ENCODE measurements around the gene UBR4. TPM values are rescaled to one million over a fixed set of nuclear protein-coding genes. Genes with fewer than 3 reads are reported as not detected.

Gene UBR4
- total RNA-seq, 4 donors from 2014 or later: 140 to 418 (median 223) TPM

GRCh38 chr1:19088717-19089442, 121.2 kb downstream of the UBR4 start:
- 94 to 100% methylated on average over 1 to 12 of the region's 12 CpGs for WGBS, 2 donors (ENCODE audit: low coverage in 1 of 2)
- Histone ChIP-seq H3K4me1 (peaks cover 0 to 13% (median 0%) of the 10 kb centered on the region in 4 donors), H3K27ac (no peak overlapping the region), H3K27me3 (no peaks in the 10 kb centered on the region), H3K4me3 (no peak overlapping the region), H3K36me3 (peaks cover 0 to 75% (median 40%) of the 10 kb centered on the region in 4 donors), H3K9me3 (no peaks in the 10 kb centered on the region)
- in situ Hi-C loops (cut with MboI; ENCODE audit: low pct_ligation_motif_present in 1 of 4, low pct_unique_long_range_greater_than_20kb in 1 of 4, low sequenced_read_pairs in 3 of 4): no loop called here
- intact Hi-C loops (cut with DNase I; ENCODE audit: low total_unique reads): no loop called here
- DNase-seq: no peak
- TF ChIP-seq POLR2AphosphoS5 (IDR thresholded peaks at IDR 0.05) (no peak), EP300 (IDR thresholded peaks at IDR 0.05; ENCODE audit: low read depth) (no peak), POLR2A (IDR thresholded peaks at IDR 0.05) (no peak)

GRCh38 chr1:19087737-19088594, 122.1 kb downstream of the UBR4 start:
- no peak for TF ChIP-seq POLR2A (IDR thresholded peaks at IDR 0.05)
- Histone ChIP-seq H3K27me3 (no peaks in the 10 kb centered on the region), H3K36me3 (peaks cover 0 to 75% (median 37%) of the 10 kb centered on the region in 4 donors), H3K4me1 (peaks cover 0 to 13% (median 0%) of the 10 kb centered on the region in 4 donors), H3K9me3 (no peaks in the 10 kb centered on the region), H3K27ac (no peak overlapping the region), H3K4me3 (no peak overlapping the region)
- in situ Hi-C loops (cut with MboI; ENCODE audit: low pct_ligation_motif_present in 1 of 4, low pct_unique_long_range_greater_than_20kb in 1 of 4, low sequenced_read_pairs in 3 of 4): no loop called here
- 67 to 81% methylated on average over 3 to 9 of the region's 9 CpGs for WGBS, 2 donors (ENCODE audit: low coverage in 1 of 2)
- DNase-seq: no peak
- intact Hi-C loops (cut with DNase I; ENCODE audit: low total_unique reads): no loop called here

GRCh38 chr1:19087017-19087736, 122.9 kb downstream of the UBR4 start:
- no peaks in the 10 kb centered on the region for H3K9me3 ChIP-seq
- H3K27ac ChIP-seq: peak overlapping the region in 1 of 4 donors; percentile 16
- peaks cover 0 to 74% (median 35%) of the 10 kb centered on the region in 4 donors for H3K36me3 ChIP-seq
- DNase-seq: no peak
- in situ Hi-C loops (cut with MboI; ENCODE audit: low pct_ligation_motif_present in 1 of 4, low pct_unique_long_range_greater_than_20kb in 1 of 4, low sequenced_read_pairs in 3 of 4): no loop called here
- H3K4me3 ChIP-seq: no peak overlapping the region
- peaks cover 0 to 13% (median 0%) of the 10 kb centered on the region in 4 donors for H3K4me1 ChIP-seq
- no peak for TF ChIP-seq POLR2A (IDR thresholded peaks at IDR 0.05)
- no peak for TF ChIP-seq EP300 (IDR thresholded peaks at IDR 0.05; ENCODE audit: low read depth)
- no peak for TF ChIP-seq CTCF (IDR thresholded peaks at IDR 0.05)
- no peak for TF ChIP-seq POLR2AphosphoS5 (IDR thresholded peaks at IDR 0.05)
- 38 to 65% methylated on average over 2 to 6 of the region's 6 CpGs for WGBS, 2 donors (ENCODE audit: low coverage in 1 of 2)
- intact Hi-C loops (cut with DNase I; ENCODE audit: low total_unique reads): no loop called here
- no peaks in the 10 kb centered on the region for H3K27me3 ChIP-seq

- H3K4me3 ChIP-seq: no peak overlapping the region
- 76 to 80% methylated on average over 1 to 21 of the region's 21 CpGs for WGBS, 2 donors (ENCODE audit: low coverage in 1 of 2)
- no peaks in the 10 kb centered on the region for H3K9me3 ChIP-seq
- intact Hi-C loops (cut with DNase I; ENCODE audit: low total_unique reads) (no loop called here), in situ Hi-C loops (cut with MboI; ENCODE audit: low pct_ligation_motif_present in 1 of 4, low pct_unique_long_range_greater_than_20kb in 1 of 4, low sequenced_read_pairs in 3 of 4) (no loop called here)
- peaks cover 0 to 18% (median under 1%) of the 10 kb centered on the region in 4 donors for H3K4me1 ChIP-seq
- no peak overlapping the region for H3K27ac ChIP-seq
- no peaks in the 10 kb centered on the region for H3K27me3 ChIP-seq
- TF ChIP-seq EP300 (IDR thresholded peaks at IDR 0.05; ENCODE audit: low read depth) (no peak), POLR2AphosphoS5 (IDR thresholded peaks at IDR 0.05) (no peak), CTCF (IDR thresholded peaks at IDR 0.05) (no peak), POLR2A (IDR thresholded peaks at IDR 0.05) (no peak)
- peaks cover 0 to 69% (median 34%) of the 10 kb centered on the region in 4 donors for H3K36me3 ChIP-seq
- DNase-seq: no peak
These were observed 123.7 kb downstream of the UBR4 start for GRCh38 chr1:19086176-19086875.

All from transverse colon (tissue), 4 donors.